ENCODE measurements around the gene PMP22.

- TF ChIP-seq CTCF (IDR thresholded peaks at IDR 0.05 in 2 of 3, conservative IDR thresholded peaks at IDR 0.05 in 1 of 3; ENCODE audit: borderline replicate concordance in 1 of 3, insufficient read depth in 1 of 3, low read depth in 2 of 3, low read length in 2 of 3) (no peak), POLR2AphosphoS5 (IDR thresholded peaks at IDR 0.05; ENCODE audit: low read depth, low read length) (no peak), JUND (IDR thresholded peaks at IDR 0.05) (no peak), POLR2A (IDR thresholded peaks at IDR 0.05; ENCODE audit: borderline replicate concordance, extremely low read depth, insufficient read depth, insufficient read length) (no peak)
Measured at GRCh38 chr17:15261802-15262290, 3.3 kb downstream of the PMP22 start.

Data from HCT116 (cell line).